Stimulated activated CD4-positive, alpha-beta T cell treated with anti-CD3 and anti-CD28 coated beads, TNF-alpha, amount 100 ng/mL, for 48 hours (primary cell): ENCODE results near the gene MYO16.
"Not testable (repeated sequence)": the region's sequence is repeated elsewhere in the genome, so short reads cannot be mapped to it uniquely, and the experiment has no call there.

ENCODE experiments used
- DNase-seq, 3 donors: peaks; one replicate each; pipeline ENCODE4 v3.0.0-alpha.2; 2020; ENCODE audit warnings: low read depth in 3 of 3

MYO16 gene

DNA sequence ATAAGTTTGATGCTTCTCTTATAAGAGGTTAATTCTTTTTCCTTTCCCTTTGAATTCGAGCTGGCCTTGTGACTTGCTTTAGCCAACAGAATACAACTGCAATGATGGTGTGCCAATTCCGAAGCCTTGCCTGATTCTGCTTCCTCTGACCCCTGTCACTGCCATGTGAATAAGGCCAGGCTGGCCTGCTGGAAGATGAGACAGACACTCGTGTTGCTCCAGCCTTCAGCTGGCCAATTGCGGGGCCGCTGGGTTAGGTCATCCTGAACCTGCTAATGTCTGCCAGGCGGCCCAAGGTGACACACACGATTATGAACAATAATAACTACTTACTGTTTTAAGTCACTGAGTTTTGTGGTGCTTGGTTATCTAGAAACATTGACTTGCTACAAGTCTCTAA lies 352.0 kb downstream of the MYO16 start:
- DNase-seq: no peak

DNA sequence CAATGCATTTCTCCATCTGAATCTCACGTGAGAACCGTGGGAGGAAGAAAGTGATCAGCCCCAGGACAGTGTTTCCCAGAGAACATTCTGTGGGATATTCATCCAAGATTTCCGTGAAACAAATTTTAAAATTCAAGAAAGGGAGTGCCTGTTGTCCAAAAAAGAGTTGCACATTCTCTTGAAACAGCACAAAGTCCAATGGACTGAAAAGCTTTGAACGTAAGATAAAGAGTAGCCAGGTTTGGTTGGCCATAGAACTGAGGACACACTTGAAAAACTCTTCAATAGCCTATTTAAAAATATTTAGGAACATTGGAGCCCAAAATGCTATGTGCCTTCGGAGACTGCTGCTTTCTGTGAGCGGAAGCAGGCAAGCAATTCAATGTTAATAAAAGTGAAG lies 353.9 kb downstream of the MYO16 start:
- DNase-seq: no peak

DNA sequence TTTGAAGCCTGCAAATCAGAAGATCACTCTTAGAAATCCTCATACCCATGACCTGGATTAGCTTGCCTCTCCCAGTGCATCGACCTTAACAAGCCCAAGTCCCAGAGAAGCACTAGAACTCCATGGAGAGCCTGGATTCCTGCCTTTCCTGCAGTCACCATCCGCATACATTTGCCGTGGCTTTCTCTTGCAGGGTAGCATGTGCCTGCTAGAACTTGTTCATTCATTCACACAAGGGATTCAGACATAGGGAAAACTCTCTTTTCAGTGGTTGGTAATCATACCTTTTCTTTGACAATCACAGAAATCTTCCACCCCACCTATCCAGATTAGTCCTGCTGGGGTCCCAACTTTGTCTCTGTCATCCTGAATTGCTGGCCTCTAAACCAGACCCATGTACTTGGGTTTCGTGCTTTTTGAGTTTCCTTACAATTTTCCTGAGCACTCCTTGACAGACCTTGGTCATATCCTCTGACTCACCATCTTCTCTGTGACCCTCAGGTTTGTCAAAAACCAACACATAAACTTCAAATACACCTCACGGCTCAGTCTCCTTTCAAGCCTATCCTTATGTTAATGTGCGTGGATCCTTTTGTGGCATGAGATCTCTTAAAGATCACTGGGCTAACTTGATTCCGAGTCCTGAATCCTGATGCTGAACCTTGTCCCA lies 355.0 kb downstream of the MYO16 start:
- no peak for DNase-seq

GRCh38 chr13:108985166-108985565 lies 355.8 kb downstream of the MYO16 start:
- no peak for DNase-seq

DNA sequence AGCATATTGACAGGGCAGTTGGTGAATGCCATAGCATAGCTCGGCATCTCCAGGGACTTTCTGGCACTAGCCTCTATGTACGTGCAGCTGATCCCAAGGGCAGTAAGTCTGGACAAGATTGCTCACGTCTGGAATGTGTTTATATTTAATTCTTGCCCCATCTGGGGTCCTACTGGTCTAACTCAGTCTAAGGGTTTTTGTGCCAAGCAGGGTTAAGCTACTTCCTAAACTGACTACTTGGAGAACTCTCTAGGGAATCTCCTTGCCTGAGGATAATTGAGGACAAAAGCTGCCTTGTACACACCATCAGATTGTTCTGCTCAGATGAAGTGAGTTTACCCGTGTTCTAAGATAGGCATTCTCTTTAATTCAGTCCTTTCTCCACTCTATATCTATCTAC lies 358.1 kb downstream of the MYO16 start:
- DNase-seq: no peak

GRCh38 chr13:108987944-108988343 lies 358.5 kb downstream of the MYO16 start:
- no peak for DNase-seq

DNA sequence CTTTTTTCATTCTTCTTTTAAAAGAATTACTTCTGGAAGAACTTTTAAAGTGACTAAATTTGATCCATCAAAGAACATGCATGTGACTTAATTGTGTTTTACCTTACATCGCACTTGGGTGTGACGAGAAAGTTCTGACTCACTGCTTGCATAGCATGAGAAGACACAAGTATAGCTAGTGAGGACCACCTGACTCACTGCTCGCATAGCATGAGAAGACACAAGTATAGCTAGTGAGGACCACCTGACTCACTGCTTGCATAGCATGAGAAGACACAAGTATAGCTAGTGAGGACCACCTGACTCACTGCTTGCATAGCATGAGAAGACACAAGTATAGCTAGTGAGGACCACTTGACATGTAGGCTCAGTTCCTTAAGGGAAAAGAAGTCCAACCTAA lies 362.0 kb downstream of the MYO16 start:
- not testable (repeated sequence) for DNase-seq

- no peak for DNase-seq
Measured at GRCh38 chr13:108993346-108993745, 363.9 kb downstream of the MYO16 start.

DNA sequence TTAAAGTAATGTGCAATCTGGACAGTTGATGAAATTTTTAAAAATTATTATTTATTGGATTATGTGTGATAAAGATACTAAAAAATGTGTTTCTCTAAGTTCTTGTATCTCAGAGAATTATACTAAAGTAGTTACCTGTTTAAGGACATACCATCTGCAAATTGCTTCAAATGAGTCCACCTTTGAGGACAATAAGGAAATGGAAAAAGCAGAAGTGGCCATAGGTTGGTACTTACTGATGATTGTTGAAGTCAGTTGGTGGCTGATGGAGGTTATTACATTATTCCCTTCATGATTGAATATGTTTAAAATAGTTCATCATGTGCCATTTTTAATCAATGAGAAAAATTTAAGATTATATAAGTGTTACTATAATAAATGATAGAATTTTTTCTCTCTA lies 367.0 kb downstream of the MYO16 start:
- no peak for DNase-seq

DNA sequence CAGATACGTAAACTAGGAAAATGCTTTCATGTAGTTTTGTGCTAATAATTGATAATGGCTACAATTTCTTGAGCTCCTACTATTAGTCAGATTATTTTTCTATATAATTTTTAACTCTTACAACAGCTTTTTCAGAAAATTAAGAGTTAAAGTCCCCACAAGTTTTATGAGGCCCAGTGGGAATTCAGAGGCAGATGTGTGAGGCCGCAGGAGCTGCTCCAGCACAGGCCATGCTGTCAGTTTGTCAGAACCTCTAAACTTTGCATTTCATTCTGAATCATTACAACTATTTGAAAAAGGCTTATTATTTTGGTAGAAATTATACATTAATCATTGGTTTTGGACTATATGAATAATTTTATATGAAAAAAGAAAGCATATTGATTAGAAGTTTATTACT lies 370.8 kb downstream of the MYO16 start:
- no peak for DNase-seq

DNA sequence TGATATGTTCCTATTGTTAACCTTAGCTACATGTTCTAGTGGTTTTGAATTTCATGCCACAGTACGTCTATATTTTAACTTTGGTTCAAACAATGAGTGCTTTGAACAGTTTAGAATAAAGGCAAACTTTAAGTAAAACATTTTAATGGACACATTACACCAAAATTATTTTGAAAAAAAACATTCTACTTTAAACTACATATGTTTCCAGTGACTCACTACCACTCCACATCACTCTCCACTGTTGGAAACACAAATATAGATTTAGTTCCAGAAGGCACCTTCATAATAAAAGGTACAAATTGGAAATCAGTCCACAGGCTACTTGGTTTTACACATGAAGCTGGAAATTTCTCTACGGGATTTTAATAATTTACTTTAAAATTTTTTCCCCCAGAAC lies 373.5 kb downstream of the MYO16 start:
- no peak for DNase-seq

DNA sequence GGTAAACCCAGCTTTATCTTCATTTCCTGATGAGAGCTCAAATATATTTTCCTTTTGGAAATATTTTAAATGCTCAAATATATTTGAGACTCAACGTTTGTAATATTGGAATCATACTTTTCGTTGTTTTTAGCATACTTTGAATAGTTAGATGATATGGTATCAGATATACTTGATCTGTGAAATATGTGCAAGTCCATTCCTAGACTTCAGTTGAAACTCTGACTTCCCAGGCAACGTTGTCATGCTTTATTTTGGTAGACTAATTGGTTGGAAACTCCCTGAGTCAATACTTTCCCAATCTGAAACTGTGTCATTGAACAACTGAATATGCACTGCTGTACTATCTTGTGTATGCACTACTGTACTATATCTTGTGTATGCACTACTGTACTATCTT lies 378.5 kb downstream of the MYO16 start:
- DNase-seq: no peak

DNA sequence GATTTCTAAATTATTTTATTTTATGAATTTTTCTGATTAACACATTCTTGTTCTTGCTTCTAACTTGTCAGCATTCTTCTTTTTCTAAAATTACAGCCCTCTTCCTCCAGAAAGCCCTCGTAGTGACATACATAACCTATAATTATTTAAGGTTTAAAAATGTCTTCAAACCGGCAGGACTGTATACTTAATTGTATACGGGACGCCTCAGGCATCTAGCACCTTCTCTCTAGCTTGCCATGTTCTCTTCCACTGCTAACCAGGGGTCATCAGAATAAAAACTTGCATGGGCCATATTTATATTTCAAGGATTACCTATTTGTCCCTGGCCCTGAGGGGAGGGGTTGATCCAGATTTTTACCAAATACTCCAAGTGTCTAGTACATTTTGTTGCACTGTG lies 380.3 kb downstream of the MYO16 start:
- DNase-seq: no peak

- DNase-seq: no peak
Measured at GRCh38 chr13:109010912-109011311, 381.5 kb downstream of the MYO16 start.

DNA sequence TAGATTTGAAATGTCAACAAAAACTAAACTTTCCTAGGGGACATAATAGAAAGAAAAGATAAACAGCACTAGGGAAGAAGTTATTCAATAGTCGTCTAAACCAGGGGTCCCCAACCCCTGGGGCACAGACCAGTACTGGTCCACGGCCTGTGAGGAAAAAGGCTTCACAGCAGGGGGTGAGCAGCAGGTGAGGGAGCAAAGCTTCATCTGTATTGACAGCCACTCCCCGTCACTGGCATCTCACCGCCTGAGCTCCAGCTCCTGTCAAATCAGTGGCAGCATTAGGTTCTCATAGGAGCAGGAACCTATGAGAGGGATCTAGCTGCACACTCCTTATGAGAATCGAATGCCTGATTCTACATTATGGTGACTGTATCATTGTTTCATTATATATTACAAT lies 382.7 kb downstream of the MYO16 start:
- DNase-seq: no peak

GRCh38 chr13:109021558-109021957 lies 392.1 kb downstream of the MYO16 start:
- DNase-seq: no peak

GRCh38 chr13:109024611-109025010 lies 395.2 kb downstream of the MYO16 start:
- no peak for DNase-seq

- no peak for DNase-seq
Measured at GRCh38 chr13:109026266-109026665, 396.9 kb downstream of the MYO16 start.

DNA sequence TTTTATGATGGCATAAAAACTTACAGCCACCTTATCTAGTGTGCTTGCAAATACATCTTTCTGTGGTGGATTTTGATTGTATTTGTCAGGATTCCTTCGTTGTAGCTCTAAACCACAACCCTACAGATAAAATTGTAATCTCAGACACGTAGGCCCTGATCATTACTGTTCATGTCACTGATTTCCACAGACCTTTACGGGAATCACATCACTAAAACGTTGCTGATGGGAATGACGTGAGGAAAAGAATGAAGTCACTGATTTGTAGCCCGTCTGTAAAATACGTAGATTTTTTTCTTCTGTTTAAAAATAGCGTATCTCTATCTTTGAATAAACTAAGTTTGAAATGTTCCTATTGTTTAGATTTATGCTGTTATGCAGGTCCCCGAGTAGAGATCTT lies 399.2 kb downstream of the MYO16 start:
- DNase-seq: no peak

DNA sequence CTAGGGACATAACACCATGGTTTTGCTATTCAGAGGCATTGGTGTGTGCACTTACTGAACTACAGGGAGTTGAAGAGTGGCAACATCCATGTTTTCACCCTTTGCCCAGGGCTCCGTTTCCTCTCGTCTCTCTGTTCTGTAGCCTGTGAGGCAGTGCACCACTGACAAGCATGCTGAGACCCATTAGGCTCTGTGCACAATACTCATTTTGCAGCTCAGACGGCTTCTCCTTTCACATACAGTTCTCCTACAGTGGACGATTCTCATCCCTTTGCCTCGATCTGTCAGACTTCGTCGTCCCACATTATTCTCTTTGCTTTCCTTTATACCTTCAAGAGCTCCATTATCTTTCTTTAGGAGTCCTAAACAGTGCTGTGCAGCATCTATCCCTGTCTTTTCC lies 403.7 kb downstream of the MYO16 start:
- DNase-seq: no peak

DNA sequence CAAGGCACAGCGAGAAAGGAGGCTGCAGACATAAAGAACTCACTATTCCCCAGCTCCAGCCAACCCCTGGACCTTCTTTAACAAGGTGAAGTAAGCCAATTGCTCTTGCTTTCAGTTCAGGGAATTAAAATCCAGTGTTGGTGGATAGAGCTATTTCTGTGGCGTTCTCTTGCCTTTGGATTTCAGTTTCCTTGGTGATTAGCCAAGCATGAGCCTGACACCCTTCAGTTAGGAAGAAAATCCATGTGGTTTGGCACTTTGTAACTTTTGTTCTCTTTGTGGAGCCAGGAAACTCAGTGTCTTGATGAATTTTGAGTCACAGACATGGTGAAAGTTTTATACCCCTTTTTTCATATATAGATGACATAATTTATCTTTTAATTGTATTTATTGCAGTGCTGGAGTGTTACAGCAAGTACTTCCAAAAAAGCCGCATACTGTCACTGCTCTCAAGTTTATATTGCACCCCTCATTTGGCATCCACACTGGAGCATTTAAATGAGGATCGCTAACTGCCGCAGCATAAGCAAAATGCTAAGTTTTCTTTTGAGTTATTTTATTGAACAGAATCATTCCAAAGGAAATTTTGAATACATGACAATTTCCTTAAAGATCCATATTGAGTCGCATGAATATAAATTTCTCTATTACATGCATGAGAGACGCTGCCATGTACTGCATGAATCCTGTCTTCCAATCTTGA lies 406.8 kb downstream of the MYO16 start:
- no peak for DNase-seq

DNA sequence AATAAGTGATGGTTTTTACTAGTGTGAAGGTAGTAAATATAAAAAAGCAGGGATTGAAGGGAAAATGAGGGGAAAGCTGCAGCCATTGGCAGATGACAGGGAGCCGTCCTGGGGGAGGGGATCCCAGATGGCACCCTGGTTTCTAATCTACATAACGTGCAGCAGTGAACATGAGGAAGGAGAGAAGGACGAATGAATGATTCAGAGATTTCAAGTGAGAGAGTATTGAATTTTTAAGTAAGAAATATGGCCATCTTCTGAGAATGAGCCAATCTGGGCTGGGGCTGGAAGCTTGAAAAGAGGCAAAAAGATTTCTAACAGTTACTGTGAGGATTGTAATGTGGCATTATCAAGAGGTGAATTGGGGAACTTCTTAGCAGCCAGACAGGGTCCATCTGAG lies 414.2 kb downstream of the MYO16 start:
- no peak for DNase-seq

DNA sequence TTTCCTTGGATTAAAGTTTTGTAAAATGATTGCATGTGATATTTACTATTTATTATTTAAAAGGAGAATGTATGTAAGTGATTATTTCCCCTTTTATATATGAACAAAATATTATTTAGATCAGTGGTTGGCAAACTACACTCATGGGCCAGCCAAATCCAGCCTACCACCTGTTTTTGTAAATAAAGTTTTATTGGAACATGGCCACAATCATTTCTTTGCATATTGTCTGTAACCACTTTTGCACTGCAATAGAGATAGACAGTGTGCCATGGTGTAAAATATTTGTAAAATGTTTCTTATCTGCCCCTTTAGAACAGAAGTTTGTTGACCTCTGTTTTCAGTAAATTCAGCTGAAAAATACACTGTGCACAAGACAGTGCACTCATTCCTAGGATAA lies 426.4 kb downstream of the MYO16 start:
- no peak for DNase-seq

- DNase-seq: no peak
Measured at GRCh38 chr13:109058087-109058486, 428.7 kb downstream of the MYO16 start.
